GM13976 (cell line): ENCODE data around the gene LIX1L.

Source experiments
- DNase-seq: peaks from one replicate; pipeline ENCODE4 v3.0.0; 2012; ENCODE audit warnings: low spot score
- in situ Hi-C: fragments of 300-500 bp; cut with MboI; formaldehyde crosslinking; loops from one replicate; pipeline ENCODE4 v1.12.0; 2022; ENCODE audit warnings: low sequenced_read_pairs, mixed read lengths, inconsistent platforms; ENCODE audit not compliant: unreplicated experiment
- TF ChIP-seq, protein P1 (sequence below): IDR thresholded peaks from 2 replicates; pipeline ENCODE4 v1.5.1; 2012; ENCODE audit warnings: borderline replicate concordance, mild to moderate bottlenecking; ENCODE audit not compliant: insufficient read depth; ENCODE audit errors: extremely low read depth, missing control alignments, control extremely low read depth

The LIX1L gene

DNA sequence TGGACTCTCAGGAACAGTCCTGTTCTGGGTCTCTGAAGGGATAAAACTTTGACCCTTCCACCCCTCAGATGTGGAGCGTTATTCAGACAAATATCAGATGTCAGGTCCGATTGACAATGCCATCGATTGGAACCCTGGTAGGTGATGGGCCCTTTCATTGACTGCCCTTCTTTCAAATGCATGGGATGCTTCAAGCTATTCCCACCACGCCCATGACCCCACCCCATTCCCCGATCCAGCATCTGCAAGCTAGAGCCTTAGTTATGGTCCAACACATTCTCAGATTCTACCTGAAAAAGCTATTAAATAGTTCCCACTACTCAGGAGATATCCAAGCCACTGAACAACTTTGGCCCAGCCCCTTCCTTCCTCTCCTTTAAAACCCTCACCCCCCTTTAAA lies 19.2 kb upstream of the LIX1L start:
- in situ Hi-C loops: no loop called here
- TF ChIP-seq, protein P1, sequence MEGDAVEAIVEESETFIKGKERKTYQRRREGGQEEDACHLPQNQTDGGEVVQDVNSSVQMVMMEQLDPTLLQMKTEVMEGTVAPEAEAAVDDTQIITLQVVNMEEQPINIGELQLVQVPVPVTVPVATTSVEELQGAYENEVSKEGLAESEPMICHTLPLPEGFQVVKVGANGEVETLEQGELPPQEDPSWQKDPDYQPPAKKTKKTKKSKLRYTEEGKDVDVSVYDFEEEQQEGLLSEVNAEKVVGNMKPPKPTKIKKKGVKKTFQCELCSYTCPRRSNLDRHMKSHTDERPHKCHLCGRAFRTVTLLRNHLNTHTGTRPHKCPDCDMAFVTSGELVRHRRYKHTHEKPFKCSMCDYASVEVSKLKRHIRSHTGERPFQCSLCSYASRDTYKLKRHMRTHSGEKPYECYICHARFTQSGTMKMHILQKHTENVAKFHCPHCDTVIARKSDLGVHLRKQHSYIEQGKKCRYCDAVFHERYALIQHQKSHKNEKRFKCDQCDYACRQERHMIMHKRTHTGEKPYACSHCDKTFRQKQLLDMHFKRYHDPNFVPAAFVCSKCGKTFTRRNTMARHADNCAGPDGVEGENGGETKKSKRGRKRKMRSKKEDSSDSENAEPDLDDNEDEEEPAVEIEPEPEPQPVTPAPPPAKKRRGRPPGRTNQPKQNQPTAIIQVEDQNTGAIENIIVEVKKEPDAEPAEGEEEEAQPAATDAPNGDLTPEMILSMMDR: no peak

DNA sequence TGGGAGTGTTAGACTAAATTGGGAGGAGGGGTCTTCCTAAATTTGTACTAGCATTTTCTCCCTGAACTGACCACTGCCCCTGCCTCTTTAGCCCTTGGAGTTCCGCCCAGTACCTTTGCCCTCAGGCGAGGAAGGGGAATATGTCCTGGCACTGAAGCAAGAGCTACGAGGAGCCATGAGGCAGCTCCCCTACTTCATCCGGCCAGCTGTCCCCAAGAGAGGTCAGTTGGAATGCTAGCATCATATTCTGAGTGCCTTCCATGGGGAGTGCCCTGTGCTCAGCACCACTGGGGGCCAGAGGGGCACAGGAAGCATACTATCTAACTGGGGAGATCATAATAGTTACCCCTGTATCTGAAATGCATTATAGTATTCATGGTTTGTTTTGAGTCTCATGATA lies 17.4 kb upstream of the LIX1L start:
- TF ChIP-seq, protein P1: no peak
- no peak for DNase-seq
- in situ Hi-C loops: no loop called here

More for the DNA sequence above, 19.2 kb upstream of the LIX1L start:
- no peak for DNase-seq

DNA sequence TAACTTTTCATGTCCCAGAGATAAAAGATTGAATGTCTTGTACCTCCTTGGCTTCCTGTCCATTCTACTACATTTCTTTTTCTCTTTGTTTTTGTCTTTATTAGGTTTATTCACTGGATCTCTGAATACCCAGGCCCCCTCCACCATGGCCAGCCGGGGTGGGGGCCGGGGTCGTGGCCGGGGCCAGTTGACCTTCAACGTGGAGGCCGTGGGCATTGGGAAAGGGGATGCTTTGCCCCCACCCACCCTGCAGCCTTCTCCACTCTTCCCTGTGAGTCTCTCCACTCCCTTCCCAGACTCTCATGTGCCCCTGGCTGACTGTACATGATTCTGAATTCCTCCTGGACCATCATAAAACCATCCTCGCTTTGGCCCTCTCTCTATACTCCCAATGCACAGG lies 16.9 kb upstream of the LIX1L start:
- TF ChIP-seq, protein P1: no peak
- DNase-seq: no peak
- in situ Hi-C loops: loop anchor here (5.0 kb wide), 1 partner anchor 43 kb away; no protein-coding TSS in a partner anchor

DNA sequence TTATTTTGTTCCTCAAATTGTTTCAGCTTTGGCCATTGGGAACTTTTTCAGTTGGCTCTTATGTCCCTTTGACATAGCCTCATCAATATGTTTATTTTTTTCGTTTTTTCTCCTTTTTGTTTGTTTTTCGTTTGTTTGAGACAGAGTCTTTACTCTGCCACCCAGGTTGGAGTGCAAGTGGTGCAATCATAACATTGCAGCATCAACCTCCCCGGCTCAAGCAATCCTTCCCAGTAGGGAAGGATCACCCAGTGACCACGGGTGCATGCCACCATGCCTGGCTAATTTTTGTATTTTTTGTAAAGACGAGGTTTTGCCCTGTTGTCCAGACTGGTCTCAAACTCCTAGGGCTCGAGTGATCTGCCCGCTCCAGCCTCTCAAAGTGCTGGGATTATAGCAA lies 14.8 kb upstream of the LIX1L start:
- DNase-seq: no peak
- TF ChIP-seq, protein P1: no peak
- in situ Hi-C loops: loop anchor here (5.0 kb wide), 1 partner anchor 45 kb away; no protein-coding TSS in a partner anchor

DNA sequence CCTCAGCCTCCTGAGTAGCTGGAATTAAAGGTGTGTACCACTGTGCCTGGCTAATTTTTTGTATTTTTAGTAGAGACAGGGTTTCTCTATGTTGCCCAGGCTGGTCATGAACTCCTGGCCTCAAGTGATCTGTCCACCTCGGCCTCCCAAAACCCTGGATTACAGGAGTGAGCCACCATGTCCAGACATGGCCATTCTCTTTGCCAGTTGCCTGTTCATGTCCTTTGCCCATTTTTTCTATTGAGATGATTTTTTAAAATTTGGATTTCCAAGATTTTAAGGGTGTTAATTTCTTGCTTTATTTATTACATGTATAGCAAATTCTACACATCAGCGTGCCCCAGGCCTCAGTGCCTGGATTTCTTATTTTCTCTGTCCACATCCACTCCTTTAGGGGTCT lies 9.5 kb upstream of the LIX1L start:
- DNase-seq: no peak
- TF ChIP-seq, protein P1: no peak
- in situ Hi-C loops: no loop called here

DNA sequence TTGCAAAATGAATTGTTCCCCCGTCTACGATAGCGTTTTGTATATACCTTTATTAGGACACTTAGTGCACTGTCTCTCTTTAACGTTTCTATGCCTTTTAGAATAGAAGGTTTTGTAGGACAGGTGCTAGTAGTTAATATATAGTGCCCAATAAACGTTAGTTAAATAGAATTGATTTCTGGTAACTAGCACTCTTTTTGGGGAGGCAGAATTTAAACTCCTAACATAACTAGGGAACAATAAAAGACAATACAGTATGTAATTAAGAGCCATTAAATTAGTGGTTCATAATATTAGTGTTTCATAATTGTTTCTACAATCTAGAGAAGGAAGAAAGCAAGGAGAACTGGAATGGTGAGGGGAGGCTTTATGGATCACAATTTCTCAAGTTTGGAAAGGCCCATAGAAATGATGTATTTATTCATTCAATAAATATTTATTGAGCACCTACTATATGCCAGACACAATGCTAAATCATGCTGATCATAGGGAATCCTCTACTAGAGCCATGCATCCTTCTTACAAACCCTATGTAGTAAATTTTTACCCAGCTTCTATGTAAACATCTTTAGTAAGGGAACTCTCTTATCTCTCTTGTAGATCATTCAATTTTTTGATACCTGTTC lies 7.4 kb upstream of the LIX1L start:
- DNase-seq: no peak
- in situ Hi-C loops: no loop called here
- TF ChIP-seq, protein P1: no peak
